HUES48 (cell line): Measurements from ENCODE around the gene MAT2A.

Experiments
- H3K27ac ChIP-seq: one replicate; pipeline ENCODE4 v1.7.0; 2013; ENCODE audit warnings: low read depth, low read length, inconsistent platforms
- H3K27me3 ChIP-seq: 2 replicates; pipeline ENCODE4 v1.6.1; 2013; ENCODE audit warnings: mild to moderate bottlenecking, low read length; ENCODE audit not compliant: control insufficient read depth, insufficient read depth
- H3K36me3 ChIP-seq: 2 replicates; pipeline ENCODE4 v1.6.1; 2013; ENCODE audit warnings: low read length; ENCODE audit not compliant: control insufficient read depth, insufficient read depth
- H3K4me1 ChIP-seq: 2 replicates; pipeline ENCODE4 v1.6.1; 2013; ENCODE audit warnings: mild to moderate bottlenecking, low read length; ENCODE audit not compliant: control insufficient read depth, insufficient read depth
- H3K4me3 ChIP-seq: 2 replicates; pipeline ENCODE4 v1.5.1; 2013; ENCODE audit warnings: mild to moderate bottlenecking, low read depth, low read length
- H3K9ac ChIP-seq: 2 replicates; pipeline ENCODE4 v1.6.1; 2013; ENCODE audit warnings: mild to moderate bottlenecking, low read depth, low read length, moderate library complexity
- H3K9me3 ChIP-seq: 2 replicates; pipeline ENCODE4 v1.6.1; 2013; ENCODE audit warnings: low read length; ENCODE audit not compliant: control insufficient read depth, insufficient read depth

The MAT2A gene

DNA sequence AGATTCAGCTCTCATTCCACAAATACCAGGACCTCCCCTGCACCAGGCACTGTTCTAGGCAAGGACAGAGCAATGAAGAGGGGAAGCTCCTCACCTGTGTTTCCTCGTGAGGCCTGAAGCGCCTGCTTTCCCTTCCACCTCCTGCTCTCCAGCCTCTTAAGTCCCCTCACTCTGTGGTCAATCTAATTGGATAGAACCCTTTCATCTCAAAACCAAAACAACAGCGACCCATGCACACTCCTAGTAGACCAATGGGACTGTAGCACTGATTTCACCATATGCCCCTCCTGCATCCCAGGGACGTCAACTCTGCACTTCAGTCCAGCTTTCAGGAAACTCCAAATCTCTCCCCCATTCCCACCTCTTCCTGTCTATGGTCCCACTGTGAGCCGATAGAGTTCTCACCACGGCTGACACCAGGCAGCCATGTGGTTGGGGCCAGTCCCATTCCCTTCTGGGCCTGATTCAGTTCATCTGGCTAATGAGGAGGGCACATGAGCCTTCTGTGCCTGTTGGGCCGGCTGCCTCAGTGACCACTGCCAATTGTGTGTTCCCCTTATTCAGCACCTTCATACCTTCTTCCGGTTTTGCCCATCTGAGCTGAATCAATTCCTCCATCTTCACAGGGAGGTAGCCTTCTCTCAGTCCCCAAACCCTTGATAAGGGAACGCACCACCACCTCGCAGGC lies 33.3 kb upstream of the MAT2A start:
- no peak overlapping the region for H3K9ac ChIP-seq
- no peak overlapping the region for H3K4me3 ChIP-seq
- no peaks in the 10 kb centered on the region for H3K9me3 ChIP-seq
- no peaks in the 10 kb centered on the region for H3K4me1 ChIP-seq
- H3K36me3 ChIP-seq, result no peaks in the 10 kb centered on the region
- no peaks in the 10 kb centered on the region for H3K27me3 ChIP-seq
- H3K27ac ChIP-seq, result no peak overlapping the region

DNA sequence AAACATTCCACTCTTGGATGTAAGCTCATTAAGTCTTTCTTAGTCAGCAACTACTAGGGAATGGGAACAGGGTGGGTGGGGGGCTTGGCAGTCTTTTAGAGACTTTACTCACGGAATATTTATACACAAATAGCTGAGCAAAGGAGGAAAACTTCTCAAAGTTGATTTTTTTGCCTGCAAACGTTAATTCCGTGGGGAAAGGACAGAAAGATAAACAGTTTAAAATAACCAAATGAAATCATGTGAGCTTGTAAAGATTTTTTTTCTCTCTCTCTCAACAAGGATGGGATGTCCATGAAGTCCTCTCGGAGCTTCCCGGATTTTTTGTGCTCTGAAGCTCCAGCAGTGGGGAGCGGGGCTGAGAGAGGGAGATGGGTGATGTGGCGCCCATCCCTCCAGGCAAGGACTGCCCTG lies 32.2 kb upstream of the MAT2A start:
- H3K4me3 ChIP-seq, result no peak overlapping the region
- H3K9ac ChIP-seq, result no peak overlapping the region
- H3K27ac ChIP-seq, result no peak overlapping the region
- no peaks in the 10 kb centered on the region for H3K36me3 ChIP-seq
- H3K9me3 ChIP-seq, result no peaks in the 10 kb centered on the region
- no peaks in the 10 kb centered on the region for H3K4me1 ChIP-seq
- no peaks in the 10 kb centered on the region for H3K27me3 ChIP-seq

DNA sequence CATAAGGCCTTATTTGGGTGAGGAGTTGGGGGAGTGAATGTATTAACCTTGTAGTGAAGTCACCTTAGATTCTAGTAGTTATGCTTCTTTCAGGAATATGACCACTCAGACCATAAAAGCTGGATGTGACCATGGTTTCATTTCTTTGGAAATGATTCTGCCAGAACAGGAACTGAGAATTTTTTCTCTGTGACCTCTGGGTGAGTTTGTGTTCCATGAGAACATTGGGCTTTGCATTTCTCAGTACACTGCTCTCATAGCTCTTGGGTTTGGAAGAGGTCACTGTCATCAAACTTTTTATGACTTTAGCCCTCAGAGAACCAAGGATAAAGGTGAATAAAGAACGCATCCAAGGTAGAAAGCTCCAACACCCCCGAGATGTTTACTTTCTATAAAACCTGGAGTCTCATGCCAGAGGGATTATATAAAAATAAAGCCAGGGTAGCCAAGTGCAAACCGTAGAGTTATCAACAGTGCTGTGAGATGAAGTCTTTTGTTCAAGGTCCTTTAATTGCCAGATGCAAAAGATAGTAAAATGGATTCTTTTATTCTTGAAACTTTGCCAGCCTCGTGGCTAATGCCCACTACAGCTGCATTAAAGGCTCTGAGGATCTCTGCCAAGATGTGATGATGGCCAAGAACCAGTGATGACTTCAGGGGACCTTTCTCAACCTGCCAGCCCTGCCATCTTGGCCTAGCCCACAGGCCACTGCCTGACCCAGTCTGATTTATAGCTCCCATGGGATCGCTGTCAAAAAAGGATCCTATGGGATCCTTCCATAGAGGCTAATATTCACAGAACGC lies 27.8 kb upstream of the MAT2A start:
- Histone ChIP-seq H3K27ac (no peak overlapping the region), H3K4me1 (no peaks in the 10 kb centered on the region), H3K27me3 (no peaks in the 10 kb centered on the region), H3K9ac (no peak overlapping the region), H3K4me3 (no peak overlapping the region), H3K36me3 (no peaks in the 10 kb centered on the region), H3K9me3 (no peaks in the 10 kb centered on the region)

DNA sequence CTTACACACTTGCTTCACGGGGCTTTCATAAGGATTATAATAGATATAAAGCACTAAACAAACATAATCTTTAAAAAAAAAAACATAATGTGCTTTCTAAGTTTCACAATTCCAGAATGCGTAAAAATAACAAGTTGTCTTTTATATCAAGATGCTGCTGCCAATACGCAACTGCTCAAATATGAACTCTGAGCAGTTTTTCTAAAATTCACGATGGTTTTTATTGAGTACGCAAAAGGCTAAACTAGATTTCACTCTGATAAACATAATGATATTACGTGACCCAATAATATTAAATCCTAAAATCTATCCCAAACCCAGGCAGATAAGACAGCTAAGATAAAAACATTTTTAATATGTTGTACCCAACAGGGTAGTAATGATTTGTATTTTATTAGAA lies 24.6 kb upstream of the MAT2A start:
- H3K9ac ChIP-seq, result no peak overlapping the region
- H3K27me3 ChIP-seq, result no peaks in the 10 kb centered on the region
- H3K9me3 ChIP-seq, result no peaks in the 10 kb centered on the region
- H3K4me3 ChIP-seq, result no peak overlapping the region
- H3K27ac ChIP-seq, result no peak overlapping the region
- H3K4me1 ChIP-seq, result no peaks in the 10 kb centered on the region
- no peaks in the 10 kb centered on the region for H3K36me3 ChIP-seq

DNA sequence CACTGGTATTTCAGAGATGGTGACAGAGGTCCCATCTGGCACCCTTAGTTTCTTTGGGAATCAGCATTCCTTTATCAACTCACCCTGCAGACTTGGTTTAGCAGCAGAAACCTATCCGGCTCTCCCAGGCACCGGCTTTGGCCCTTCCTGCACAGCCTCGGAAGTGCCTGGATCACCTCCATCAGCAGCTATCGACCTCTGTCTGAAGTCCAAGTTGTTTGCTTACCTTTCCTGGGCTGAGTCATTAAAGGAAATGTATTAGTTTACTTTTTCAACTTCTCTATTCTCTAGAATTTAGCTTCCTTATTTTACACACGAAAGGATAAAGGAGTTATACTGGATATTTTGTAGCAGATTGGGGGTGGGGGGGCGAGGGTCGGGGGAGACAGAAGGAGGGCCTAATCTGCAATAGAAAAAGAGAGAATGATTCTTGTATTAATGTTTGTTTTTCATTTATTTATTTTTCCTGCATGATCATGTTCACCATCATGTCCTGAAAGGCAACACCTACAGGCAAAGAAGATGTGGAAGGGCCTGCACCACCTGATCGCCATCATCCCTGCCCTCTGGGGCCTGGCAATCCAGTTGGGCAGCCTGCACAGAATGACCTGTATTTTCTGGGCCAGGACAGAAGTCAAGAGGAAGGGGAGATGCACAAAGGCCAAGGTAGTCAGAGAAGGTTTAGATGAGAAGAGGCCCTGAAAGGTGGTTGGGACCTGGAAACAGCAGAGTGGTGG lies 22.1 kb upstream of the MAT2A start:
- Histone ChIP-seq H3K4me3 (no peak overlapping the region), H3K36me3 (no peaks in the 10 kb centered on the region), H3K9me3 (no peaks in the 10 kb centered on the region), H3K27ac (no peak overlapping the region), H3K9ac (no peak overlapping the region), H3K27me3 (no peaks in the 10 kb centered on the region), H3K4me1 (no peaks in the 10 kb centered on the region)

DNA sequence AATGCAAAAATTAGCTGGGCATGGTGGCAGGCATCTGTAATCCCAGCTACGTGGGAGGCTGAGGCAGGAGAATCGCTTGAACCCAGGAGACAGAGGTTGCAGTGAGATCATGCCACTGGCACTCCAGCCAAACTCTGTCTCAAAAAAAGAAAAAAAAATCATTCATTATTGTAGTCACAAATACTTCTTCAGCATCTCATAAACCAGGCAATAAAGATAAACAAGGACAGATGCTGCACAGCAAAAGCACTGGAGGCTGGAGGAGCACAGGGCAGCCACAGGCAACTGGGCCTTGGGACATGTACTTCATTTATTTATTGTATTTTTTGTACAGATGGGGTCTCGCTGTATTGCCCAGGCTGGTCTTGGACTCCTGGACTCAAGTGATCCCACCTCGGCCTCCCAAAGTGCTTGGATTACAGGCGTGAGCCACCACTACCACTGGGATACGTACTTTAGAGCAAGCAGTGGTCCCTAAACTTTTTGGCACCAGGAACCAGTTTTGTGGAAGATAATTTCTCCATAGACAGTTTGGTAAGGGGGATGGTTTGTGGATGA lies 16.8 kb upstream of the MAT2A start:
- Histone ChIP-seq H3K27ac (no peak overlapping the region), H3K9ac (no peak overlapping the region), H3K9me3 (no peaks in the 10 kb centered on the region), H3K4me3 (no peak overlapping the region), H3K4me1 (peaks cover 15% of the 10 kb centered on the region), H3K27me3 (no peaks in the 10 kb centered on the region), H3K36me3 (no peaks in the 10 kb centered on the region)

DNA sequence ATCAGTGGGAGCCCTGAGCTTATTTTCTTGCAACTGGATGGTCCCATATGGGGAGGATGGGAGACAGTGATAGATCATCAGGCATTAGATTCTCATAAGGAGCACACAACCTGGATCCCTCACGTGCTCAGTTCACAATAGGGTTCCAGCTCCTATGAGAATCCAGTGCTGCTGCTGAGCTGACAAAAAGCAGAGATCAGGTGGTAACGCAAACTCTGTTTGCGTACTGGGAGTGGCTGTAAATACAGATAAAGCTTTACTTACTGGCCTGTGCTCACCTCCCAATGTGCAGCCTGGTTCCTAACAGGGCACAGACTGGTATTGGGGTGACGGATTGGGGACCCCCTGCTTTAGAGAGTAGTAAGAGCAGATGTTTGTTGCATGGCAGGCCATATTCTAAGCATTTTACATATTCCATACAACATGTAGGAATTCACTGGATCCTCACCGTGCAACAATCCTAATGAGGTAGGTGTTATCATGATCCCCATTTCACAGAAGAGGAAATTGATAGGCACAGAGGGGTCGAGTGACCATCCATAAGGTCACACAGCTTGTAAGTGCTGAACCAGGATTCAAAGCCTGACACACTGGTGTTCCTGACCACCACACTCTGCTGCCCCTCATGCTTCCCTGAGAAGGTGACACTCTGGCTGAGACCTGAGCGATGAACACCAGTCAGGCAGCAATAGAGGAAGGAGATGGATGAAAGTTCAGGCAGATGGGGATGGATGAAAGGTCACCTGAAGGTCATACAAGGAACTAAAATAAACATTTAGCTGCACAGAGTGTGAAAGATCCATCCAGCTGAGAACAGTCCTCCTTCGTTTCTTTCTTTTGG lies 15.7 kb upstream of the MAT2A start:
- no peaks in the 10 kb centered on the region for H3K36me3 ChIP-seq
- H3K9ac ChIP-seq, result no peak overlapping the region
- no peak overlapping the region for H3K27ac ChIP-seq
- H3K9me3 ChIP-seq, result no peaks in the 10 kb centered on the region
- no peak overlapping the region for H3K4me3 ChIP-seq
- H3K4me1 ChIP-seq, result peaks cover 15% of the 10 kb centered on the region
- no peaks in the 10 kb centered on the region for H3K27me3 ChIP-seq

DNA sequence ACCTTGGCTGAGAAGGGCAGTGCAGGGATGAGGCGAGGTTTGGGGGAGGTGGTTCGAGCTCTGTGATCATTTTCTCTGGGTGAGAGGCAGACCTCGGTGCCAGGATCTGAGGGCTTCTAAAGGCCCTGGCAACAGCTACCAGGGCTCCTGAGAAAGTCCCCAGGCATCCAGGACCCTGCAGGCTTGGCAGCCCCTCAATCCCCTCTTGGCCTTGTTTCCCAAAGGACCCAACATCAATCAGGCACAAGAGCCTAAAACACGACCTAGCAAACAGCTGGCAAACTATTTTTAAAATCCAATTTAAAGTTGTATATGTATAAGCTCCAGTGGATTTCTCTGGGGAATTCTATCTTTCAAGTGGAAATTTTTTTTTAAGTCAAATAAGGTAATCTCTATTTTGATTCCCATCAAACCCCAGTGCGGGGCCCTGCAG lies 15.0 kb upstream of the MAT2A start:
- peaks cover 15% of the 10 kb centered on the region for H3K4me1 ChIP-seq
- H3K27me3 ChIP-seq, result no peaks in the 10 kb centered on the region
- H3K9me3 ChIP-seq, result no peaks in the 10 kb centered on the region
- H3K36me3 ChIP-seq, result no peaks in the 10 kb centered on the region
- H3K9ac ChIP-seq, result no peak overlapping the region
- no peak overlapping the region for H3K27ac ChIP-seq
- H3K4me3 ChIP-seq, result no peak overlapping the region

DNA sequence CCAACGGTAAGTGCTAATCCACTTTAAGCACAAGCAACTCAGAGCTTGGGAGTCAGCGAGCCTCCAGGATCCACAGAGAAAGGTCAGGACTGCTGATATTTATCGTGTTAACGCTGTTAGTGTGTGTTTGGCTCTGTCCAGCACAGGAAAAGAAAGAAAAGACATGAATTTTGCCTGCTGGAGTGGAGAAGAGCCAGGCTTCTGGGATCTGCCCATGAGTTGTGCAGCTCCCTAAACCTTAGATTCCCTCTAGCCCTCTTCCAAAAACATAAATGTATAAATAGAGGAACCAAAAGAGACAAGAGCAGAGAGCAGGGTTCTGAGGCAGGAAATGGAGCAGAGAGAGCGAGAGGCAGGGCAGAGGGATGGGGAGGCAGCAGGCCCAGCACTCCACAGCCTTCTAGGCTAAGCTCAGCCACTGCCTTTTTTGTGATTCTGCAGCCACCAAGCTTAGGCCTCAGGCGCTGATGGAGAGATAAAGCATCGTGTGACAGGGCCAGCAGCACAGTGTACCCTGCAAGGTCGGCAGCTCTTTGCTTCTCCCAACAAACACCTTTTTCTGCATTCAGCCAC lies 14.5 kb upstream of the MAT2A start:
- H3K4me3 ChIP-seq, result no peak overlapping the region
- no peak overlapping the region for H3K9ac ChIP-seq
- H3K4me1 ChIP-seq, result peaks cover 15% of the 10 kb centered on the region
- no peaks in the 10 kb centered on the region for H3K36me3 ChIP-seq
- H3K27ac ChIP-seq, result peak overlapping the region; percentile 18
- H3K9me3 ChIP-seq, result no peaks in the 10 kb centered on the region
- H3K27me3 ChIP-seq, result no peaks in the 10 kb centered on the region

DNA sequence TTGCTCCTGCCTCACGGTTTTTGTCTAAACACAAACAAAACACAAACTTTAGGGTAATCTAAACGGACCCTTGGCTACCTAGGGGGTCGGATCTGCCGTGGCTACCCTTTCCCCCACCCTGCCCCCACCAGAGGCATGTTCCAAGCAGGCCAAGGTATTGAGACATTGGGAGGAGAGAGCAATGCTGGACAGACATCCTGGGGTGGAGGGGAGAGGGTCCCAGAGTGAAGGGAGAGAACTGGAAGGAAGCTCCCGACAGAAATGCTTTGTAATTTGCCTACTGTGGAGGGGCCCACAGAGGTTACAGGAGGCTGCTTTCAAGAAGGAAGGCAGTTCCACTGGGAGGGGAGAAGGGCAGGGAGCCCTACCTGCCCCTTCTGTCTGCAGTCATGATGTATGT lies 13.9 kb upstream of the MAT2A start:
- peaks cover 15% of the 10 kb centered on the region for H3K4me1 ChIP-seq
- H3K27me3 ChIP-seq, result no peaks in the 10 kb centered on the region
- H3K36me3 ChIP-seq, result no peaks in the 10 kb centered on the region
- no peak overlapping the region for H3K9ac ChIP-seq
- no peaks in the 10 kb centered on the region for H3K9me3 ChIP-seq
- H3K27ac ChIP-seq, result no peak overlapping the region
- no peak overlapping the region for H3K4me3 ChIP-seq
